C4-2B (cell line): ENCODE measurements around the gene VSIG4.
A peak's percentile ranks its signal among the peaks of the same experiment; 100 is the strongest.

Experiments
- H3K27ac ChIP-seq: fragments of 450-650 bp; 2 replicates; pipeline ENCODE4 v1.5.1; 2017
- ZFX ChIP-seq: fragments of 450-650 bp; IDR thresholded peaks from 2 replicates; pipeline ENCODE4 v1.6.1; 2017
- TF ChIP-seq, protein P1 (sequence below): fragments of 450-650 bp; conservative IDR thresholded peaks from 2 replicates; pipeline ENCODE4 v1.5.1; 2017; ENCODE audit warnings: mild to moderate bottlenecking

VSIG4 gene

DNA sequence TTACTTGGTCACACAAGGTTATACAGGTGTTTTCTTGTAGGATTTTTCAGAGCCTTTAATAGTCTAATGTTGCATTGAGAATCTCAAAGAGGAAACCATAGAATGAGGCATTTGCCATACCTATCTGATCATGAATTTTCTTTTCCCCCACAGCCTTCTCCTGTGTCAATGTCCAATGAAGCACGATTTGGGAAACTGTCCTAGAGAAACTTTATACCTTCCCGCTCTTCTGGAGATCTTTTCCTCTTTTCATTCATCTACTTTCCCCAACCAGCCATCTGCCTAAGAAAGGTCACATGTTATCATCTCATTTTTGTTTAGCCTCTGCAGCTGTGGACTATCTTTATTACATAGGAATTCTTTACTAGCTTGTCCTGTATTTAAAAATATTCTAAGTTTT lies 19.9 kb downstream of the VSIG4 start:
- H3K27ac ChIP-seq = no peak overlapping the region
- TF ChIP-seq ZFX = no peak
- TF ChIP-seq, protein P1, sequence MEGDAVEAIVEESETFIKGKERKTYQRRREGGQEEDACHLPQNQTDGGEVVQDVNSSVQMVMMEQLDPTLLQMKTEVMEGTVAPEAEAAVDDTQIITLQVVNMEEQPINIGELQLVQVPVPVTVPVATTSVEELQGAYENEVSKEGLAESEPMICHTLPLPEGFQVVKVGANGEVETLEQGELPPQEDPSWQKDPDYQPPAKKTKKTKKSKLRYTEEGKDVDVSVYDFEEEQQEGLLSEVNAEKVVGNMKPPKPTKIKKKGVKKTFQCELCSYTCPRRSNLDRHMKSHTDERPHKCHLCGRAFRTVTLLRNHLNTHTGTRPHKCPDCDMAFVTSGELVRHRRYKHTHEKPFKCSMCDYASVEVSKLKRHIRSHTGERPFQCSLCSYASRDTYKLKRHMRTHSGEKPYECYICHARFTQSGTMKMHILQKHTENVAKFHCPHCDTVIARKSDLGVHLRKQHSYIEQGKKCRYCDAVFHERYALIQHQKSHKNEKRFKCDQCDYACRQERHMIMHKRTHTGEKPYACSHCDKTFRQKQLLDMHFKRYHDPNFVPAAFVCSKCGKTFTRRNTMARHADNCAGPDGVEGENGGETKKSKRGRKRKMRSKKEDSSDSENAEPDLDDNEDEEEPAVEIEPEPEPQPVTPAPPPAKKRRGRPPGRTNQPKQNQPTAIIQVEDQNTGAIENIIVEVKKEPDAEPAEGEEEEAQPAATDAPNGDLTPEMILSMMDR = no peak

DNA sequence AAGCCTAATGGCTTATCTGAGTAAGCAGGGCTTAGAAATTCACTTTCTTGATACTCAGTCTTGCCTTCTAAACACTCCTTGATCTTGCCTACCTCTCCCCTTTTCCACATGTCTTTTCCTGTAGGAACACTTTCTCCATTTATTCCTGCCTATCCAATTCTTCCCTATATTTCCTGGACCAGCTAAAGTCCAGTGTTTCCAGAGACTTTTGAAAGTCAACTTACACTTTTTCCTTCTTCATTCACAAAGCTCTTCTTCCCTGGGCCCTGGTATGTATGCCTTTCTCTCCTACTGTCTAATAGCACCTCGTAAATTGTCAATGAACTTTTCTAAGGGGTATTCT lies 20.6 kb downstream of the VSIG4 start:
- TF ChIP-seq, protein P1 = no peak
- TF ChIP-seq ZFX = no peak
- H3K27ac ChIP-seq = no peak overlapping the region

DNA sequence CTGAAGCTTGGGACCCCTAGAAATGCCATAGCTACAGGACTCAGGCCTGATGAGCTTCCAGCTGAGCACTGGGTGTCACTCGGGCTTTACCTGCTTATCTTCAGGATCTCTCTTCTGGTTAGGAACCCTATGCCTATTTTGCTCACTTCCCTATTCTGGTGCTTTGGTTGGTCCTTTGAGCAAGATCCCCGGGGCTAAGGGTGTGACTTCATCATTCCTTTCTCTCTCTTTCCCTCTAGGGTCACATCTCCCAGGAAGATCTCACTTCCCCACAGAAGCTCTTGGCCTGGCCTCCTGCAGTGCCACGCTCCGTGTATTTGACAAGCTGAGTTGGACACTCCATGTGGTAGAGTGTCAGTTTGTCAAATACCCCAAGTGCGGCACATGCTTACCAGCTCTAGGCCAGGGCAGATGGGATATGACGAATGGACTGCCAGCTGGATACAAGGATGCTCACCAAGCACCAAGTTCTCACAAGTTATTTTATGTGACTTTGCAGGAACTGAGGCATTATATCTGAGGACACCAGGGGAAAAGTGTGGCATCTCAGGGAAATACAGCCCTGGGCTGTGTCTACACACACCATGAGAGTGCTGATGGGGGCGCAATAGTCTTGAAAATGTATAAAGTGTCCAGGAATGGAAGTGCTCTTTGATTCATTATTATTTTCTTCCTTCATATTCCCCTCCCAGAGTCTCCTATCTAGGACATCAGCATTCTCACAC lies 21.1 kb downstream of the VSIG4 start:
- no peak for TF ChIP-seq ZFX
- TF ChIP-seq, protein P1 = no peak
- peak overlapping the region; percentile 59 for H3K27ac ChIP-seq

DNA sequence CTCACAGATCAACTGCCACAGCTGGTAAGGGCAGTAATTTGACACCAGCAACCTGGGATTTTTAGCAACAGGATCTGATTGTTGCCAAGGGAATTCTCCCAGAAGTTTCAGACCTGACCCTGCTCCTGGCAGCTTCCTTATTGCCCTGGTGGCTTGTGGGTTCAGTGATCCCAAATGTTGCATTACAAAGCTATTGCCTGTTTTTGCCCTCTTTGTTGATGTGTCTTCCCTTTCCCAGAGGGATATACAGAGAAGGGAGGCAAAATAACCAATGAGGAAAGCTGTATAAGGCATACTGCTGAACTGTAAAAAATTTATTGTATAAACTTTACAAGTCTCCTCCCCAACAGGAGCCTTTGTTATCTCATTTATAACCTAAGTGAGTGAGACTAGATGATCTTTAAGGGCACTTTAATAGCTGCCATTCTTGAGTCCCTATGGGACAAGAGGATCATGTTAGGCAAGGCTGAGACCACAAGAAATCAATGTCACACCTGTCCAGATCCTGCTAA lies 22.2 kb downstream of the VSIG4 start:
- H3K27ac ChIP-seq = peak overlapping the region; percentile 27; the same call in 1 of the 2 replicates

DNA sequence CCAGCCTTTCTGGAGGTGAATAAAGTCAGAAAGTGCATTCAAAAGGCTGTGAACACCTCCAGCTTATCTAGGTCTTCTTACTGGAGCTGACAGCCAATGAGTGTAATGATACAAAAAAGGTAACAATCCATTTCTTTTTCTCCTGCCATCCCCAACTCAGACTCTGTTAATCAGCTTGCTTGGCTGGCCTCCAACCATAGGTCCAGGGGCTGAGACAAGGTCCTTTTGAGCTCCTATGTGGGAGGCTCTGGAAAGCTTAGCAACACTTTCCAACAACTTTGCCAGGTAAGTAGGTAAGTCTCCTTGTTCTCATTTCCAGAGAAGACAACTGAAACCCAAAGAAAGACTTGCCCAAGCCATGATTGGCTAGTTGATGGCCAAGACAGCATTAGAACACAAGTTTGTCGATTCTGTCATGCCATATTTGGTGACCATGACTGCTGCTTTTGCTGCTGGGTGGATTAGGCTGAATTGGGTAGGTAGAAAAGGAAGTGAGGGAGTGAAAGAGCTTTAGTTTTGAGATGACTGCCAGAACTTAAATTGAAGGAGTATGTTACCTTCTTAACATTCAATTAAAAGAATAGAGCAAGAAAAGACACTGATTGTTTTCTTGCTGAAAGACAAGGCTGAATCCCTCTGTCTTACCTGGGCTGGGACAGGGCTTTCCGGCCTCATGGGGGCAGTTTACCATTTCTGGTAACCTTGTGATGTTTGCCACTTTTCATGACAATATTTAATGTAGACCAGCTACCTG lies 22.8 kb downstream of the VSIG4 start:
- TF ChIP-seq ZFX = no peak
- TF ChIP-seq, protein P1 = peak; percentile 12; the same call in 1 of the 2 replicates
- H3K27ac ChIP-seq = peak overlapping the region; percentile 27; the same call in 1 of the 2 replicates

More for the DNA sequence above, 22.2 kb downstream of the VSIG4 start:
- TF ChIP-seq, protein P1 = no peak
- no peak for TF ChIP-seq ZFX

DNA sequence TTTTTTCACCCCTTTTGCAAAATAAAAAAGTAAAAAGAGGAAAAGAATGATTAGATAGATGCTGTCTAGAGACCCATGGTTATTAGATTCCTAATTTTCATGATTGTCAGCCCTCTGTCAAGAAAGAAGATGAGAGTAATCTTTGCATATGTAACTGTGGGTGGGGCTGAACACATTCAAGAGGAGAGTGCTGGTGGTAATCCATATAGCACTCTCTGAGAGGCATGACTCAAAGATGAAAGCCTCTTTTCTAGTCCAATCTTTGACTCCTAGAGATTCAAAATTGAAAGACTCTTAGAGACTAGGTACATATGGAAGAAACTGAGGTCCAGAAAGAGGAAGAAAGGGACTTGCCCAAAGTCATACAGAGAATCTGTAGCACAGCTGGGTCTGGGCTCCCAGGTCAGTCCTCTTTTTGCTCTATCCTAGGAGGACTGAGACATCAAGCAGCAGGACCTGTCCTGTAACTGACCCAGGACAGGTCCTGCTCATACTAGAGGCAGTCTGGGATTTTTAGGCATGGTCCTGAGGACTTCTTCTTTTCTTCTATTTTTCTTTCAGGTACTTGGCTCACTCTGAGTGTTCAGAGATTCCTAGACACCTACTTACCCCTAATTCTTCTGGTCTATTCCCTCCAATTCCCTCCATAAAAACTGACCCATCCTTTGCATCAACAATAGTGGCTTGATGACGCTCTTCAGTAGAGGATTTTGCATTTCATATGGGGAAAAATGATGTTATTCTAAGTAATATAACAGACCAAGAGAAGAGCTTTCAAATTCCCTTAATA lies 23.8 kb downstream of the VSIG4 start:
- H3K27ac ChIP-seq = no peak overlapping the region
- TF ChIP-seq, protein P1 = no peak
- TF ChIP-seq ZFX = no peak
